HTR-8/SVneo (cell line): Measurements from ENCODE around the gene ADCY7.

Experiments used
- DNase-seq: peaks from one replicate; pipeline ENCODE4 v3.0.0; 2011; ENCODE audit warnings: low spot score, mixed read lengths; ENCODE audit not compliant: insufficient read length
- FAIRE-seq: peaks from 2 replicates; lab custom pipeline; 2011; peaks lifted over from hg19 to GRCh38; lab: Jason Lieb, UNC

The ADCY7 gene

GRCh38 chr16:50360779-50361178 is 94.4 kb downstream of the ADCY7 start:
- no peak for FAIRE-seq
- DNase-seq: no peak

- FAIRE-seq: no peak
- no peak for DNase-seq
Observed at GRCh38 chr16:50363656-50364055, 97.3 kb downstream of the ADCY7 start.

- FAIRE-seq (no peak), DNase-seq (no peak)
Observed at GRCh38 chr16:50365791-50366575, 99.6 kb downstream of the ADCY7 start.
